Psoas muscle (tissue), 8 donors: ENCODE results near the gene TES. TPM values are rescaled to one million over a fixed set of nuclear protein-coding genes. Genes with fewer than 3 reads are reported as not detected.

ENCODE experiments used
- ATAC-seq, 4 donors: fragments of 200-7000 bp; cut with Tn5 transposase; one replicate each; pipeline ENCODE4 v1.9.1; 2020; ENCODE audit warnings: moderate library complexity in 3 of 4, mild to moderate bottlenecking in 2 of 4
- DNase-seq, 2 donors: peaks; one replicate each; pipeline ENCODE4 v3.0.0-alpha.2; 2020
- H3K27ac ChIP-seq: fragments of 200-600 bp; one replicate; pipeline ENCODE4 v1.8.0; 2022
- H3K27me3 ChIP-seq, 3 donors: fragments of 200-600 bp in 1 of 3; one replicate each; pipeline versions ENCODE4 v1.6.1 to v1.8.0; 2013 to 2022; ENCODE audit warnings: low read length in 2 of 3, mild to moderate bottlenecking in 2 of 3, moderate library complexity in 1 of 3; ENCODE audit not compliant: insufficient read depth in 3 of 3
- H3K36me3 ChIP-seq, 2 donors: fragments of 200-600 bp in 1 of 2; one replicate each; pipeline versions ENCODE4 v1.6.1 to v1.8.0; 2013 to 2022; ENCODE audit warnings: low read depth in 1 of 2, mild to moderate bottlenecking in 1 of 2, moderate library complexity in 1 of 2; ENCODE audit not compliant: insufficient read depth in 1 of 2
- H3K4me1 ChIP-seq: fragments of 200-600 bp; one replicate; pipeline ENCODE4 v1.8.0; 2022
- H3K4me3 ChIP-seq: fragments of 200-600 bp; one replicate; pipeline ENCODE4 v1.8.0; 2022; ENCODE audit warnings: mild to moderate bottlenecking
- H3K9me3 ChIP-seq: fragments of 200-600 bp; one replicate; pipeline ENCODE4 v1.8.0; 2022
- WGBS, 3 donors: extraction: QIAGEN DNeasy Blood & Tissue Kit; methylation state at CpG; one replicate each; pipeline versions ENCODE4 v1.1.6 to v1.1.7; 2013; 5-methylcytosine and 5-hydroxymethylcytosine counted together
- intact Hi-C, 2 donors: fragments of 100-400 bp; cut with DNase I; formaldehyde crosslinking; loops; one replicate each; pipeline versions ENCODE4 v1.11.0 to v1.14.2; 2022
- polyA plus RNA-seq, 3 donors: library from polyadenylated mRNA; stranded (reverse); fragments of 200-250 nt; gene quantifications; one replicate each; pipeline ENCODE4 v1.2.3, GENCODE V29; 2013
- total RNA-seq, 4 donors: library from RNA; stranded (reverse); fragmentation: NEBNext Ultra II Directional in 2 of 4; extraction: Animal tissue kit (Norgen Biotek cat#: 25700) in 2 of 4; gene quantifications; one replicate each; pipeline versions ENCODE4 v1.2.1 to v1.2.4, GENCODE V29; 2021 to 2023
- TF ChIP-seq, protein P1 (sequence below): fragments of 200-600 bp; IDR thresholded peaks from one replicate; pipeline ENCODE4 v1.8.0; 2022; ENCODE audit warnings: antibody characterized with exemption
- donor health status: healthy with polysubstance abuse.
- donor health status: DM: no; HTN: no; CAD: no; lungs with moderate emphysema.
- donor health status: Bipolar disorder and iron deficiency.
- donor health status: healthy.
- donor health status: DM: yes; HTN: yes; CAD: no.
- donor health status: DM: no; HTN: no; CAD: no.
- donor health status: DM: no; HTN: no; CAD: no.
- donor health status: DM: yes; HTN: yes; CAD: no.

The TES gene
- total and polyA plus RNA-seq, 7 donors, result 2.9 to 8.1 (median 5.8) TPM

DNA sequence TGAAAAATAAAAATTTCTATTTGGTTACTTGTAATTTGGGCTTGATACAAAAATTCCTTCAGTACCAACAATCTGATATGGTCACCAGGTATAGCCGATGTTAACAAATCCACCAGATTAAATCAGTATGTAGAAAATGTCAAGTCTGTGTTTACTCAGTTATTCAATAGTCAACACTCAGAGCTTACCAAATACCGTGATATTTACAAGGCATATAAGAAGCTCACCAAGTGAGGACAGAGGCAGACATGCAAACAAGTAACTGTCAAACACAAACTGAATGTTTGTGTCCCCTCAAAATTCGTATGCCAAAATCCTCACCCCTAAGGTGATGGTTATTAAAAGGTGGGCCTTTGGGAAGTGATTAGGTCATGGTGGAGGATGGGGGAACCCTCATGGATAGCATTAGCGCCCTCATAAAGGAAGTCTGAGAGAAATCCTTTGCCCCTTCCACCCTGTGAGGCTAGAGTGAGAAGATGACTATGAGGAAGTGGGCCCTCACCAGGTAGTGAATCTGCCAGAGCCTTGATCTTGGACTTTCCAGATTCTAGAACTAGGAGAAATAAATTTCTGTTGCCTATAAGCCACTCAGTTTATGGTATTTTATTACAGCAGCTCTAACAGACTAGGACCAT is 63.1 kb downstream of the TES start:
- intact Hi-C loops, result loop anchor here (5.0 kb wide), 2 partner anchors 44 to 534 kb away; no protein-coding TSS in a partner anchor
- TF ChIP-seq, protein P1, sequence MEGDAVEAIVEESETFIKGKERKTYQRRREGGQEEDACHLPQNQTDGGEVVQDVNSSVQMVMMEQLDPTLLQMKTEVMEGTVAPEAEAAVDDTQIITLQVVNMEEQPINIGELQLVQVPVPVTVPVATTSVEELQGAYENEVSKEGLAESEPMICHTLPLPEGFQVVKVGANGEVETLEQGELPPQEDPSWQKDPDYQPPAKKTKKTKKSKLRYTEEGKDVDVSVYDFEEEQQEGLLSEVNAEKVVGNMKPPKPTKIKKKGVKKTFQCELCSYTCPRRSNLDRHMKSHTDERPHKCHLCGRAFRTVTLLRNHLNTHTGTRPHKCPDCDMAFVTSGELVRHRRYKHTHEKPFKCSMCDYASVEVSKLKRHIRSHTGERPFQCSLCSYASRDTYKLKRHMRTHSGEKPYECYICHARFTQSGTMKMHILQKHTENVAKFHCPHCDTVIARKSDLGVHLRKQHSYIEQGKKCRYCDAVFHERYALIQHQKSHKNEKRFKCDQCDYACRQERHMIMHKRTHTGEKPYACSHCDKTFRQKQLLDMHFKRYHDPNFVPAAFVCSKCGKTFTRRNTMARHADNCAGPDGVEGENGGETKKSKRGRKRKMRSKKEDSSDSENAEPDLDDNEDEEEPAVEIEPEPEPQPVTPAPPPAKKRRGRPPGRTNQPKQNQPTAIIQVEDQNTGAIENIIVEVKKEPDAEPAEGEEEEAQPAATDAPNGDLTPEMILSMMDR, result no peak
- WGBS, 3 donors, result 24 to 45% (median 41%) methylated on average over 4 of the region's 4 CpGs

DNA sequence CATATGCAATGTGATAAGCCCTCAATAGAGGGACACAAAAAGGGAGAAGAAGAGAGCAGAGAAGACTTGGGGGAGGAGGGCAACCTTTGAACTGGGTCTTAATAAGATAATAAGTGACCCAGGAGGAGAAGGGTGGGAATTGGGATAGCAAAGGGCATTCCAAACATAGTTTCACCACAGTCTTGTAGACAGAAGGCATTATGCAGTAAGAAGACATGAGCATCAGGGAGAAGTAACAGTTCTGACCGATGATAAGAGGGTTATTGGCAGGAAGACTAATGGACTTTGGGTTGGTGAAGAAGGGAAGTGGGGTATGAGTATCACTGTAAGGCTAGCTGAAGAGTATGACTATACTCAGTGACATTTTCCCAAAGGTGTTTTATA is 63.6 kb downstream of the TES start:
- Histone ChIP-seq H3K27ac (no peak overlapping the region), H3K36me3 (no peaks in the 10 kb centered on the region), H3K4me1 (peaks cover 43% of the 10 kb centered on the region), H3K27me3 (no peaks in the 10 kb centered on the region), H3K9me3 (no peaks in the 10 kb centered on the region), H3K4me3 (no peak overlapping the region)
- no peak for DNase-seq
- TF ChIP-seq, protein P1, result no peak
- no peak for ATAC-seq
- intact Hi-C loops, result loop anchor here (5.0 kb wide), 2 partner anchors 43 to 533 kb away; no protein-coding TSS in a partner anchor
- WGBS, 3 donors, result 98 to 100% (median 100%) methylated on average over 1 of the region's 1 CpG

More for the DNA sequence above, 63.1 kb downstream of the TES start:
- Histone ChIP-seq H3K27ac (peak overlapping the region; percentile 81), H3K27me3 (no peaks in the 10 kb centered on the region), H3K4me3 (no peak overlapping the region), H3K9me3 (no peaks in the 10 kb centered on the region), H3K36me3 (no peaks in the 10 kb centered on the region), H3K4me1 (peaks cover 43% of the 10 kb centered on the region)
- ATAC-seq (no peak), DNase-seq (no peak)

DNA sequence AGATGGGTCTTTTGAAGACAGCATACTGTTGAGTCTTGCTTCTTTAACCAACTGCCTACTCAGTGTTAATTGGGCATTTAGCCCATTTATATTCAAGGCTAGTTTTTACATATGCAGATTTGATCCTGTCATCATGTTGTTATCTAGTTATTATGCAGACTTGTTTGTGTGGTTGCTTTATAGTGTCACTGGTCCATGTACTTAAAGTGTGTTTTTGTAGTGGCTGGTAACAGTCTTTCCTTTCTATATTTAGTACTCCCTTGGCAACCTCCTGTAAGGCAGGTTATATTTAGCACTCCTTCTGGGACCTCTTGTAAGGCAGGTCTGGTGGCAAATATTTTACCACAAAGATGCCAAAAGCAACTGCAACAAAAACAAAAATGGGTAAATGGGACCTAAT is 66.7 kb downstream of the TES start:
- TF ChIP-seq, protein P1, result no peak
- peak; percentile 70 to 93 (median 82) for ATAC-seq

GRCh38 chr7:116279217-116279616 is 68.9 kb downstream of the TES start:
- no peaks in the 10 kb centered on the region for H3K36me3 ChIP-seq
- TF ChIP-seq, protein P1, result no peak
- no peaks in the 10 kb centered on the region for H3K27me3 ChIP-seq
- no peak for DNase-seq
- no peak overlapping the region for H3K4me3 ChIP-seq
- no peak for ATAC-seq
- no peaks in the 10 kb centered on the region for H3K9me3 ChIP-seq
- intact Hi-C loops, result no loop called here
- H3K27ac ChIP-seq, result no peak overlapping the region
- H3K4me1 ChIP-seq, result peaks cover 17% of the 10 kb centered on the region

More for the DNA sequence above, 66.7 kb downstream of the TES start:
- Histone ChIP-seq H3K4me1 (peaks cover 30% of the 10 kb centered on the region), H3K36me3 (no peaks in the 10 kb centered on the region), H3K4me3 (no peak overlapping the region), H3K27me3 (no peaks in the 10 kb centered on the region), H3K27ac (peak overlapping the region; percentile 47), H3K9me3 (no peaks in the 10 kb centered on the region)
- intact Hi-C loops, result no loop called here
- DNase-seq, result no peak

DNA sequence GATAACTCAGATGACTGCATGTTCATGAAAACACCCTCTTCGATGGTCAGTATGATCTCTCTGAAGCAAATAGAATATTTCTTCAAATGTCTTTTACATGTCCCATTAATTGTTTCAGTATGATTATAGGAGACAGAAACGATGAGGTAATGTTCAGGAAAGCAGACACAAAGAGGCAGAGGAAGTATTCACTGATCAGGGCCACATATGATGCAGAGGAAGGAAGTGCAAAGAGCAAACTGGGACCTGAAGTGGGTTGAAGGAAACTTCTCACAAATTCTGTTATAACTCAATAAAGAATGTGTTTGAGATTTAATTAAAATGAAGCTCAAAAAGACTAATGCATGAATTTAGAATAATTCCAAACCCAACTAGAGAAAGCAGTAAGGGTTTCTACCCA is 70.5 kb downstream of the TES start:
- intact Hi-C loops, result no loop called here
- WGBS, 3 donors, result 67 to 76% (median 74%) methylated on average over 2 of the region's 2 CpGs
- TF ChIP-seq, protein P1, result no peak
- H3K9me3 ChIP-seq, result no peaks in the 10 kb centered on the region
- no peak overlapping the region for H3K4me3 ChIP-seq
- ATAC-seq (no peak), DNase-seq (no peak)
- no peak overlapping the region for H3K27ac ChIP-seq
- peaks cover 17% of the 10 kb centered on the region for H3K4me1 ChIP-seq
- H3K27me3 ChIP-seq, result no peaks in the 10 kb centered on the region
- no peaks in the 10 kb centered on the region for H3K36me3 ChIP-seq
